ENCODE data around the gene EGFL8.

Gene EGFL8

GRCh38 chr6:32147401-32148132, 16.8 kb upstream of the EGFL8 start:
- DNase-seq = no peak

GRCh38 chr6:32148289-32149091, 15.9 kb upstream of the EGFL8 start:
- DNase-seq = peak; percentile 89 to 90

GRCh38 chr6:32149092-32149755, 15.2 kb upstream of the EGFL8 start:
- DNase-seq = peak in 1 of 2 experiments; percentile 31

GRCh38 chr6:32149932-32150870, 14.2 kb upstream of the EGFL8 start:
- DNase-seq = no peak

- no peak for DNase-seq
Measured at GRCh38 chr6:32151181-32151862, 13.1 kb upstream of the EGFL8 start.

- no peak for DNase-seq
Measured at GRCh38 chr6:32151863-32152768, 12.3 kb upstream of the EGFL8 start, which contains the start of gene PRRT1. Gene PRRT1 (minus strand): TSS chr6:32151939. CDS start chr6:32151827, 112 bp downstream.

- peak in 1 of 2 experiments; percentile 43 for DNase-seq
Measured at GRCh38 chr6:32152769-32153563, 11.4 kb upstream of the EGFL8 start.

- peak; percentile 87 for DNase-seq
Measured at GRCh38 chr6:32153564-32154513, 10.6 kb upstream of the EGFL8 start, which contains the start of gene PPT2. Gene PPT2 (plus strand): TSS chr6:32154141. CDS start chr6:32154595, 454 bp downstream.

- DNase-seq = peak; percentile 74 to 77
Measured at GRCh38 chr6:32154514-32155161, 9.8 kb upstream of the EGFL8 start.

- no peak for DNase-seq
Measured at GRCh38 chr6:32156891-32157290, 7.5 kb upstream of the EGFL8 start.

- no peak for DNase-seq
Measured at GRCh38 chr6:32158052-32158451, 6.3 kb upstream of the EGFL8 start.

GRCh38 chr6:32163559-32164258, 686 bp upstream of the EGFL8 start:
- DNase-seq = no peak

- DNase-seq = no peak
Measured at GRCh38 chr6:32166411-32167061, 2.1 kb downstream of the EGFL8 start.

GRCh38 chr6:32167154-32167760, 2.9 kb downstream of the EGFL8 start:
- no peak for DNase-seq

GRCh38 chr6:32167761-32168262, 3.4 kb downstream of the EGFL8 start:
- DNase-seq = no peak

- no peak for DNase-seq
Measured at GRCh38 chr6:32168350-32168749, 4.0 kb downstream of the EGFL8 start.

Measured in activated T-cell treated with anti-CD3 and anti-CD28 coated beads, Interleukin-2, amount 50 U/mL, for 48 hours (primary cell).